Keratinocyte (primary cell): ENCODE data around the gene DNAJA3. TPM values are rescaled to one million over a fixed set of nuclear protein-coding genes. Genes with fewer than 3 reads are reported as not detected.
A peak's percentile ranks its signal among the peaks of the same experiment; 100 is the strongest.

ENCODE experiments used
- DNase-seq: peaks from one replicate; pipeline ENCODE4 v3.0.0-alpha.2; 2011; ENCODE audit warnings: low read depth, missing footprints, low spot score
- FAIRE-seq: peaks from 2 replicates; lab custom pipeline; 2011; peaks lifted over from hg19 to GRCh38; lab: Jason Lieb, UNC
- H2AFZ ChIP-seq: 2 replicates; pipeline ENCODE4 v1.6.0; 2012; ENCODE audit warnings: low read length, control low read depth, inconsistent platforms; ENCODE audit not compliant: control insufficient read depth
- H3K27ac ChIP-seq: 2 replicates; pipeline ENCODE4 v1.5.1; 2011; ENCODE audit warnings: low read length; ENCODE audit not compliant: control insufficient read depth, insufficient read depth
- H3K27me3 ChIP-seq: 3 replicates; pipeline ENCODE4 v1.6.0; 2011; ENCODE audit warnings: low read length; ENCODE audit not compliant: control insufficient read depth, insufficient read depth; ENCODE audit errors: extremely low read depth
- H3K36me3 ChIP-seq, 2 experiments: 2 replicates in 1 of 2; 3 replicates in 1 of 2; pipeline ENCODE4 v1.5.1; 2011; ENCODE audit warnings: low read length in 2 of 2, mild to moderate bottlenecking in 1 of 2; ENCODE audit not compliant: control insufficient read depth in 2 of 2, insufficient read depth in 2 of 2; ENCODE audit errors: extremely low read depth in 1 of 2
- H3K4me1 ChIP-seq: 3 replicates; pipeline ENCODE4 v1.5.1; 2011; ENCODE audit warnings: low read length; ENCODE audit not compliant: control insufficient read depth, insufficient read depth; ENCODE audit errors: extremely low read depth
- H3K4me2 ChIP-seq: 3 replicates; pipeline ENCODE4 v1.6.0; 2011; ENCODE audit warnings: low read depth, low read length; ENCODE audit not compliant: control insufficient read depth, insufficient read depth; ENCODE audit errors: extremely low read depth
- H3K4me3 ChIP-seq, 3 experiments: fragments of 200-600 bp in 1 of 3; sonication (generic) in 1 of 3; 2 replicates in 2 of 3; 3 replicates in 1 of 3; pipeline ENCODE4 v1.5.1; 2011 to 2016; ENCODE audit warnings: low read length in 3 of 3, mild to moderate bottlenecking in 3 of 3, control low read depth in 2 of 3, inconsistent platforms in 1 of 3, low read depth in 1 of 3, mixed read lengths in 1 of 3, mixed run types in 1 of 3, moderate library complexity in 1 of 3; ENCODE audit not compliant: control insufficient read depth in 2 of 3, insufficient read depth in 2 of 3; ENCODE audit errors: extremely low read depth in 1 of 3
- H3K79me2 ChIP-seq: 2 replicates; pipeline ENCODE4 v1.6.0; 2012; ENCODE audit warnings: low read length; ENCODE audit not compliant: control insufficient read depth, insufficient read depth
- H3K9ac ChIP-seq: 3 replicates; pipeline ENCODE4 v1.6.0; 2011; ENCODE audit warnings: low read length; ENCODE audit not compliant: control insufficient read depth, insufficient read depth; ENCODE audit errors: extremely low read depth
- H3K9me1 ChIP-seq: 3 replicates; pipeline ENCODE4 v1.6.0; 2011; ENCODE audit warnings: low read length; ENCODE audit not compliant: control insufficient read depth, insufficient read depth; ENCODE audit errors: extremely low read depth
- H3K9me3 ChIP-seq: 2 replicates; pipeline ENCODE4 v1.5.1; 2012; ENCODE audit warnings: low read depth, low read length; ENCODE audit not compliant: control insufficient read depth
- H4K20me1 ChIP-seq: 3 replicates; pipeline ENCODE4 v1.6.0; 2011; ENCODE audit warnings: low read length; ENCODE audit not compliant: control insufficient read depth, insufficient read depth; ENCODE audit errors: extremely low read depth
- CTCF ChIP-seq, 3 experiments: IDR thresholded peaks in 1 of 3; conservative IDR thresholded peaks in 1 of 3; optimal IDR thresholded peaks in 1 of 3; 2 replicates in 2 of 3; 3 replicates in 1 of 3; pipeline versions ENCODE3 to v1.5.1; 2011; ENCODE audit warnings: low read length in 3 of 3, mild to moderate bottlenecking in 3 of 3, moderate library complexity in 2 of 3, control low read depth in 1 of 3, inconsistent platforms in 1 of 3; ENCODE audit not compliant: insufficient read depth in 2 of 3; ENCODE audit errors: extremely low read depth in 1 of 3
- EZH2 ChIP-seq: IDR thresholded peaks from one replicate; pipeline ENCODE4 v1.6.1; 2012; ENCODE audit warnings: inconsistent platforms, mild to moderate bottlenecking, low read length, moderate library complexity
- dilution Hi-C: fragments of 300-500 bp; cut with MboI; formaldehyde crosslinking; loops from one replicate; pipeline ENCODE4 v1.7.0; 2020; ENCODE audit warnings: low sequenced_read_pairs; ENCODE audit not compliant: extremely low pct_ligation_motif_present
- polyA plus RNA-seq, 5 experiments: library from polyadenylated mRNA; depleted of rRNA in 3 of 5; stranded (reverse) in 3 of 5; stranded (forward) in 1 of 5; unstranded in 1 of 5; fragments of >200 nt; gene quantifications; 1 replicate in 1 of 5; 2 replicates in 3 of 5; 3 replicates in 1 of 5; pipeline versions ENCODE4 v1.2.1 to v1.2.3, GENCODE V29; 2011 to 2012; ENCODE audit warnings: missing spikeins in 2 of 5, low read depth in 1 of 5, low replicate concordance in 1 of 5

Gene DNAJA3
- polyA plus RNA-seq, 1 donor (not counting 4 experiments of a cell fraction or from before 2014, with no cell fraction given) = 48.4 TPM

DNA sequence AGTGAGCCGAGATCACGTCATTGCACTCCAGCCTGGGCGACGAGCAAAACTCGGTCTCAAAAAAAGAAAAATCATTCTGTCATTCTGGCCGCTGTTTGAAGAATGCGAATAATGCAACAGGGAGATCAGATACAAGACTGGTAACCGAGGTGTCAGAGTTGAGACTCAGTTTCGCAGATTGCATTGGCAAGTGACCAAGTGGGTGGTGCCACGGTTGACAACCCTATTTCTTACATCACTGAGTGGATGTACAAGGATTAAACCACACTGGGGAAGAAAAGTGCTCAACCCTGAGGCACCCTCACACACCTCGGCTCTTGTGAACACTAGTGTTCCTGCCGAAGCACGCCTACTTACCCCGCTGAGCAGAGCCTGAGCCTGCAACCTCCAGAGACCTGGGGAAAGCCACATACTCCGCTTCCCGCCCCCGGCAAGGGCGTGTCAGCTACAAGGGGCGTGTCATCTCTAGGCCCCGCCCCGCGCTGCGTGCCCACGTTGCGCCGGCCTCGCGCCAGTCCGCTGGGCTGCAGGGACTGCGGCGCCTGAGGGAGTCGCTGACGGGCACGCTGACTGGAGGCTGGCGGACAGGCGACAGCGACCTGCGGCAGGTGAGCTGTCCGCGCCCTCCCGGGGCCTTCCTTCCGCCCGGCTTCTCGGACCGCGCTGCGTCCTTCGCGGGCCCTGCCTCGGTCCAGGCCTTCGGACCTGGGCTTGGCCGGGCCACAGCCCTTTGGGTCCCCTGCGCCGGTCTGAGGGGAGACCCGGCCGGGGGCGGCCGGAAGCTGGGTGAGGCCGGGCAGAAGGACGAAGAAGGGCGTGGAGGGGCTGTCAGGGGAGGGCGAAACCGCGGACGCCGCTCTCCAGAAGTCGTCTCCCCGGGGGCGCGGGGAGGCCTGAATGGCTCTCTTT, 50.5 kb downstream of the DNAJA3 start, which contains the start of gene HMOX2:
TSS of gene HMOX2 (plus strand) at position 519 of the 909 bp plus-strand sequence. CDS start 29,127 bp downstream, outside the sequence.
- H3K9ac ChIP-seq = peak within 1 kb of the TSS; percentile 89
- H2AFZ ChIP-seq = peak within 1 kb of the TSS; percentile 72
- peaks cover 62% of the 10 kb centered on the region for H3K79me2 ChIP-seq
- dilution Hi-C loops = no loop called here
- peak; percentile 91 for DNase-seq
- peaks cover 38% of the 10 kb centered on the region for H3K4me1 ChIP-seq
- no peaks in the 10 kb centered on the region for H3K9me1 ChIP-seq
- H3K27ac ChIP-seq = peak within 1 kb of the TSS; percentile 88
- FAIRE-seq = peak; percentile 78
- H3K36me3 ChIP-seq = peaks cover 0 to 3% of the 10 kb centered on the region in 2 experiments
- H4K20me1 ChIP-seq = no peaks in the 10 kb centered on the region
- H3K27me3 ChIP-seq = no peaks in the 10 kb centered on the region
- TF ChIP-seq CTCF (optimal IDR thresholded peaks at IDR 0.05 in 1 of 3, IDR thresholded peaks at IDR 0.05 in 1 of 3, conservative IDR thresholded peaks at IDR 0.05 in 1 of 3; ENCODE audit: extremely low read depth in 1 of 3, insufficient read depth in 2 of 3, low read length in 3 of 3) (peak; percentile 15 to 68 (median 27)), EZH2 (no peak)
- H3K4me3 ChIP-seq = peak within 1 kb of the TSS; percentile 75 to 97 (median 80)
- no peaks in the 10 kb centered on the region for H3K9me3 ChIP-seq
- H3K4me2 ChIP-seq = peak within 1 kb of the TSS; percentile 88

- H3K9me3 ChIP-seq = no peaks in the 10 kb centered on the region
- no peak overlapping the region for H2AFZ ChIP-seq
- H3K27me3 ChIP-seq = no peaks in the 10 kb centered on the region
- H4K20me1 ChIP-seq = no peaks in the 10 kb centered on the region
- dilution Hi-C loops = no loop called here
- peaks cover 0 to 6% of the 10 kb centered on the region in 2 experiments for H3K36me3 ChIP-seq
- peak overlapping the region; percentile 88 for H3K27ac ChIP-seq
- H3K4me3 ChIP-seq = peak overlapping the region; percentile 75 to 97 (median 80)
- peak; percentile 80 for FAIRE-seq
- DNase-seq = no peak
- H3K9ac ChIP-seq = peak overlapping the region; percentile 89
- H3K79me2 ChIP-seq = peaks cover 77% of the 10 kb centered on the region
- peaks cover 52% of the 10 kb centered on the region for H3K4me1 ChIP-seq
- H3K9me1 ChIP-seq = no peaks in the 10 kb centered on the region
- TF ChIP-seq EZH2 (no peak), CTCF (optimal IDR thresholded peaks at IDR 0.05 in 1 of 3, IDR thresholded peaks at IDR 0.05 in 1 of 3, conservative IDR thresholded peaks at IDR 0.05 in 1 of 3; ENCODE audit: extremely low read depth in 1 of 3, insufficient read depth in 2 of 3, low read length in 3 of 3) (peak in 1 of 3 experiments; percentile 33)
- H3K4me2 ChIP-seq = peak overlapping the region; percentile 76
Measured at GRCh38 chr16:4477966-4478365, 52.3 kb downstream of the DNAJA3 start.
